GM04504 (cell line): ENCODE results near the gene DTNA.
A peak's percentile ranks its signal among the peaks of the same experiment; 100 is the strongest.
"Not testable (repeated sequence)": the region's sequence is repeated elsewhere in the genome, so short reads cannot be mapped to it uniquely, and the experiment has no call there.

Source experiments
- DNase-seq: peaks from one replicate; pipeline ENCODE4 v3.0.0-alpha.2; 2012; ENCODE audit warnings: low read depth

Gene DTNA

GRCh38 chr18:34709750-34710441, at the start of gene DTNA:
Gene DTNA, plus strand, starts transcription at chr18:34710298. Its CDS starts 45,679 bp downstream, at chr18:34755977.
- peak; percentile 86 for DNase-seq

DNA sequence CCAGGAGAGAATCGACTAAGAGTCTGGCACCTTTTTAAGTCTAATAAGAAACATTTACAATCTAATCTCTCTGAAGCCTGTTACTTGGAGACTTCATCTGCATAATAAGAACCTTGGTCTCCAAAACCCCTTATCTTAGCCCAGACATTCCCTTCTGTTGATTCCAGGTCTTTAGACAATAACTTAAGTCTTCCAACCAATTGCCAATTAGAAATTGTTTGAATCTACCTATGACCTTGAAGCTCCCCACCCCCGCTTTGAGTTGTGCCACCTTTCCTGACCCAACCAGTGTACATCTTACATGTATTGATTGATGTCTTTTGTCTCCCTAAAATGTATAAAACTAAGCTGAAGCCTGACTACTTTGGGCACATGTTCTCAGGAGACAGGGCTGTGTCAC, 49.5 kb upstream of the DTNA start:
- DNase-seq, result no peak

GRCh38 chr18:34661464-34662087, 48.5 kb upstream of the DTNA start:
- DNase-seq, result peak; percentile 27

DNA sequence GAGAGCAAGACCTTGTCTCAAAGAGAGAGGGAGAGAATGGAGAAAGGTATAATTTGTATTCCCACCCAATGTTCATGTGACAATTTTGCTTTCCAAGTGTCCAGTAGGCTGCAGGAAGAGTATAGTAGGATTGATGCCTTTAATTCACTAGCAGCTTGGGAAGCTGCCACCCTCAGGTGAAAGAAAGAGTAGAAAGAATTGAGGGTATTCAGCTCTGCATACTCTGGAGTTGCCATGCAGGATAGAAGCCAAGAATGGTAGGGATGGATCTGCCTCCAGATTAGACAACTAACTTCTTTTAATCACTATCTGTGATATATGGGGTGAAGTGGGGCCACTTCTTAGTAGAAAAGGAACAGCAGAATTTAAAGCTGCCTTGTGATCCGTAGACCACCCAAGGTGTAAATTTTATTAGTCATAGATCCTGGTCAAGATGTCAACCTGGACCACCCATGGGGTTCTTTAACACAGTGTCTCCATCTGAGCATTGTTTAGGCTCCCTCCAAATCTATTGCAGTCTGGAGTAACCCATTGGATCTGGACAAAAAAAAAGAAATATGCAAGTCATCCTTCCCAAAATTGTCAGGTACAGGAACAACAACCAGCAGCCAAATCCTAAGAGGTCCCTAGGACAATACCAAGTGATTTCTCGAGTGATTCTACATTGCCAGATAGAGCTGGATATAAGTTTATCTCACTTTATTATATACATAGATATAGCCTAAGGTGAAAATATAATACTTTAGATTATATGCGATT, 33.1 kb upstream of the DTNA start:
- DNase-seq, result no peak

DNA sequence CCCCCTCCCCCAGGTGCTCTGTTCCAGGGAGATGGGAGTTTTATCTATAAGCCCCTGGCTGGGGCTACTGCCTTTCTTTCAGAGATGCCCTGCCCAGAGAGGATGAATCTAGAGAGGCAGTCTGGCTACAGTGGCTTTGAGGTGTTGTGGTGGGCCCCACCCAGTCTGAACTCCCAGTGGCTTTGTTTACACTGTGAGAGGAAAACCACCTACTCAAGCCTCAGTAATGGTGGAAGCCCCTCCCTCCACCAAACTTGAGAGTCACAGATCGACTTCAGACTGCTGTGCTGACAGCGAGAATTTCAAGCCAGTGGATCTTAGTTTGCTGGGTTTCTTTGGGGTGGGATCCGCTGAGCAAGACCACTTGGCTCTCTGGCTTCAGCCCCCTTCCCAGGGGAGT, 20.3 kb upstream of the DTNA start:
- DNase-seq, result not testable (repeated sequence)

- DNase-seq, result no peak
These were observed 18.5 kb upstream of the DTNA start for GRCh38 chr18:34691614-34692013.

DNA sequence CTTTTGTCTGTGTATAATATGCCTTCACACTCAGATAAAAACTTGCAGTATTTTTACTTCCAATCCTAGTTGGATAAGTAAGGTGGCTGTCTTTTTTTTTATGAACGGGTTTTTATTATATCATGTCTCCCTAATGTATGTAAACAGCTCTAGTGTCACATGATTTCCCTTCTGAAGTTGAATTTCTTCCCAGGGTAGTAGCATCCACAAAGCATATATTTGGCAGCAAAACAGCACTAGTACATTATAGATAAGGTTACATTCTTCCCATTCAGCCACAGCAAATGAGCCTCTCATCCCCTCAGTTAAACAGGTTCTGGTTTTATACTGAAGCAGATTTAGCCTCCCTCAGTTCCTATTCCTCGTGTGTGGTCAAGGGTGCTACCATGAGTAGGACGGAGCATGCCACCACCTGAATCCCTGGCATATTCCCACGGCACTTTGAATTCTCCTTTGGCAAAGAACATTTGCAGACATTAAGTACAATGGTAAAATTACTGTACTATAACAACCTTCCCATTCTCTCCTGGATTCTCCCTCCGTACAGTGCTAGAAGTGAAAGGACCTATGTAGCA, 15.4 kb upstream of the DTNA start:
- no peak for DNase-seq

DNA sequence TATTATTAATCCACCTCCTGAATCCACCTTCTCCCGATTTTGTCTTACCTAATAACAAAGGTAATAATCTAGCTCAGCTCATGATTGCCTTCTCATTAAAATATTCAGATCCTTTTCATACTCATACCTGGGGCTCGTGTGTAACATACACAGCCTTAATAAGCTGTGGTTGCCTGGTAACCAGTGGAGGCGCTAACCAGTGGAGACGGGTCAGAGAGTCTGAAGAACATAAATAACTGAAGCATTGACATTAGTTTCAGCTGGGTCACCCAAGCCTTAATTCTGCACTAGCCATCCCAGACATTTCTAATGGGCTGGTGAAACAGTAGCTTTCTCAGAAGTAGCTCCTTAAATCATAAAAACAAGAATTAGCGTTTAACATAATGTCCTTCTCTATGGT, 14.8 kb upstream of the DTNA start:
- no peak for DNase-seq

GRCh38 chr18:34696671-34697070, 13.4 kb upstream of the DTNA start:
- no peak for DNase-seq

DNA sequence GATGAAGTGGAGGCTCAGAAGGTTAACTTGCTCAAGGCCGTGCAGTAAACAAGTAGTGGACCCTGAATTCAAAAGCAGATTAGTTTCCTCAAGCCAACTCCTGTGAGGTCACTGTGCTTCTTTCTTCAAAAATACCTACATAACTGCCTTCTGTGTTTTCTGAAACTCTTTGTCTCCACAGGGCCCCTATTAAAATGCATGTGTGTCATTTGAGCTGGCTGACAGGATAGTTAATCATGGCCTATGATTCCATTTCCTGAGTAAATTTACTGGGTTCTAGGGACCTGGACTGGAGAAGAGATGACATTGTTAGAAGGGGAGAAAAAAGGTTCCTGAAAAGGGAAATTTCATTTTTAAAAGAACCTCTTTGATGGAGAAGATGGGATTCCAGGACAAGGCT, 12.9 kb upstream of the DTNA start:
- DNase-seq, result no peak

DNA sequence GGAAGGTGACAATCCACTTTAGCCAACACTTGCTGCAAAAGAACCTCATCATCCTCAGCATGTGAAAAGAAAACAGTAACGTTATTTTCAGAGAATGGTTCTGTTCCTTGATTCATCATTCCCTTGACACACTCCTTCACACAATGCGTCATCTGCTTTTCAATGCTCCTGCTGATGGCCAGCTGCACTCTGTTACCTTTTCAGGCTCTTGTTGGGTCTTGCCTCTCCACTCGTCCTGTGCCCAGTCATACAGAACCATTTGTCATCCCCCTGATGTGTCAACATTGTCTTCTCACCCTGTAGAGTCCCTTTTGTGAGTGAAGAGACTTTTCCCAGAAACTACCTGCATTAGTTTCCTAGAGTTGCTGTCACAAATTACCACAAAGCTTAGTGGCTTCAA, 12.2 kb upstream of the DTNA start:
- DNase-seq, result no peak

DNA sequence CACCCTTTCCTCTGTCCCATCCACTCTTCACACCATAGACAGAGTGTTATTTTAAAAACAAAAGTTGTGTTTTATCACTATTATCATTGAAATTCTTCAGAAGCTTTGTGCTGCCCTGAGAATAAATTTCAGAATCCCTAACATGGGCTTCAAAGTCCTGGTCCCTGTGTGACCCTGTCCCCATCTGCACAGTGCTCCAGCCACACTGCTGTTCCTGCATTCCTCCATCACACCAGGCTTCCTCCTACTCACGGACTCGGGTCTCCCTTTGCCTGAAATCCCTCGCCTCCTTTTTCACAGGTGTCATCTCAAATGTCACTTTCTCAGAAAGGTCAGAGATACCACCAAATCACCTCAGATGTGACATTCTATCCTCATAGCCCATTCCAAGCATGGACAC, 8.2 kb upstream of the DTNA start:
- no peak for DNase-seq

- DNase-seq, result no peak
These were observed 7.3 kb upstream of the DTNA start for GRCh38 chr18:34702814-34703213.

DNA sequence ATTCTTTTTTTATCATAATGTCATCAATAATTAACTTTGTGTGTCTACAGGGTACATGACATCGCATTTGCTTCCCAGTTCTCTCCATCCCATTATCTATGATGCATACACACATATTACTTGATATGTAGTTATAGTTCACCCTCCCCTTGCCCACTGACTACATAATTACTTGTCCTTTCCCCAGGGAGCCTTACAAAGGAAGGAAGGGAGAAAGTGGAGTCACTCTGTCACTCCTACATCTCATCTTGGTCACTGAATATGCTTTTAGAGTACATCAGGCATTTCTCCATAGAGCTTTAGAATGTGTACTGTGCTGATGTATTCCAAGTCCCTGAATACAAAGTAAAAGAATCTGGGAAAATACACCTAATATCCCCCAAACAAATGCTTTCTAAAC, 6.0 kb upstream of the DTNA start:
- DNase-seq, result no peak

- DNase-seq, result no peak
These were observed 5.3 kb upstream of the DTNA start for GRCh38 chr18:34704823-34705222.

DNA sequence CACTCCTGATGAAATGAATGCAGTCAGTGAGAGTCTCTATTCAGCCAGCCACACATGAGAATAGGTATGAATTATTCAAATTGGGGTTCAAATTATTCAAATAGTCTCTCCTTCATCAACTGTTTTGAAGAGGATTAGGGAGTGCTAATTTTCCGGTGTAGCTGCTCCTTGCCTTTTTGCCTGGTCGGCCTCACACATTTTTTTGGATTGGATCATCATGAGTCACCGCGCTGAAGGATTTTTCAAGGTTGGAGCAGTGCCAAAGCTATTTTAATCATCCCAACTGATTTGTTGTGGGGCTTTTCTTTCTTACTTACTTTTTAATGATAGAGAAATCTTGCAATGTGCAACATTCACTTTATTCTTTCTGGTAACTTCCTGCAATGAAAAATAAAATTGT, 2.4 kb upstream of the DTNA start:
- peak; percentile 90 for DNase-seq

- DNase-seq, result peak; percentile 79
These were observed 994 bp upstream of the DTNA start for GRCh38 chr18:34709104-34709503.

DNA sequence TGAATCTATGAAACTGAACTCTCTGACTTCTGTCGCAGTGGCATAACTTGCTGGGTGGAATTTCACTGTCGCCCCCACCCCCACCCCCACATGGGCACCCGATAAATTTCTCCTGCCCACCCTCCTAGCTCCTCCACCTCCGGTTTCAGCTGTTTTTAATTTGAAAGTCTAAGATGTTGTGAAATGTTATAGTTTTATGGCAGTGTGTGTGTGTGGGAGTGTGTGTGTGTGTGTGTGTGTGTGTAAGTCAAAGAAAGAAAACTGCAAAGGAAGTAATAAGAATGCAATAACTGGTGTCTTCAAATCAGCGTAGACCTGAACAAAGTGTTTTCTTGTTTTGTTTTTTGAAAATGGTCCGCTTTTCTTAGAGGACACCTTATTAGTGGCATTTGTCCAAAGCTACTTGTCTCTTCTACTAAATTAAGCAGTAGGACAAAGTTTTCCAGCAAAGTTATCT, 388 bp downstream of the DTNA start:
- DNase-seq, result peak; percentile 47

DNA sequence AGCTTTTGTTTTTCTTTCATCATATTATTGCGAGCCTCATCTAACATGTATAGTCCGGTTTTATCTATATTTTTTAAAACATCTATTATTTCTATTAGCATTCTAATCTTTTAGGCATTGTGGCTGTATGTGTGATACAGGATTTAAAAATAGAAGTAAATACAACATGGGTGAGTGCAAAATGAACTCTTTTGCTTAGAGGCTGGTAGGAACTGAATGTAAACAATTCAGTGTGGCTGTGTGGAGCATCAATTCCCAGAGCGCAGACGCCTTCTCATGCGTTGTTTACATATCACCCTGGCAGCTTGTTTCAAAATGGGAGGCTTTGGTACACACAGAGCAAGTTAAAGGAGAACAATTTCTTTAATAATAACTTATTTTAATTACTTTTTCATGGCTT, 836 bp downstream of the DTNA start:
- DNase-seq, result no peak

- DNase-seq, result not testable (repeated sequence)
These were observed 6.0 kb downstream of the DTNA start for GRCh38 chr18:34716111-34716510.

- DNase-seq, result no peak
These were observed 8.5 kb downstream of the DTNA start for GRCh38 chr18:34718610-34719009.

- no peak for DNase-seq
These were observed 10.1 kb downstream of the DTNA start for GRCh38 chr18:34720220-34720619.

DNA sequence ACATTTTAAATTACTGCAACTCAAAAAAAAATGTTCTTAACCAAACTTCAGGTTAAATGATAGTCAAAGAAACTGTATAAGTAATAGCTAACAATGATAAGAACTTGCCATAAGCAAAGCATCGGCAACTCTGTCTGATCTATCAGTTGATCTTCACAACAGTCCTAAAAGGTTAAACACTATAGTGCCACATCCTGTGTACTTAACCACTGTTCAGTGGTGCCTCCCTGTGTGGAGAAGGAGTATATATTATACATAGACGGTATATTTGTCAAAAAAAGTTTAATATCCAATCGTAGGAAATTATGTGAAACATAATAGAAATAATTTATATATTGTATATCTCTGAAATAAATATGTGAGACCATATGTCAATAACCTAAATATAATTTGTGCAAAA, 13.0 kb downstream of the DTNA start:
- no peak for DNase-seq
